ENCODE measurements around the gene CATSPER3.

The CATSPER3 gene

DNA sequence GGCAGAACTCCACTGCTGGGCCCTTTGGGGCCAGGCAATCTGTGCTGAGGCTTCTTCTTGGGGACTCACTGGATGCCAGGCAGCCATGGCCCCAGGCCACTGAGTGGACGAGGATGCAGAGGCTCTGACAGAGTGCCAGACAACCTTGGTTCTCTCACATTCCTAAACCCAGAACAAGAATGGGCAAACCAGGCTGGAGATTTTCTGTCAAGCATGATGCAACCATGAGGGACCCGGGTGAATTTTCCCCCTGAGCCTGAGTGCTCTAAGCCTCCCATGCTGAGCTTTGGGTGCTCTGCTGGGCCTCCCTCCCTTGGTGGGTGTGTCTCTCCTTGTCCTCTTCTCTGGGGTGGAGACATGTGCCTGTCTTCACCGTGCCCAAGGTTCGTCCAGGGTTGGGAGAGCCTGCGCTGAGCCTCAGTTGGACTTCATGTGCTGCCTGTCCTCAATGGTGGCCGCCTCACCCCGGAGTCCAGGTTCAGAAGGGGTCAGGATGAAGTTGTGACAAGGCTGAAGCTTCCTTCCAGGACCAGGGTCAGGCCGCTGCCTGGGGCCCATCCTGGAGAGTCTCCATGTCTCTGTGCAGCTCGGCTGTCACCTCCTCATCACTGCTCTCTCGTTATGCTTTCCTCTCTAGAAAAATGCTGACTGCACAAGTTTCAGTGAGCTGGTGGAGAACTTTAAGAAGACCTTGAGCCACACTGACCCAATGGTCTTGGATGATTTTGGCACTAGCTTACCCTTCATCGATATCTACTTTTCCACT lies 42.2 kb downstream of the CATSPER3 start:
- H3K4me3 ChIP-seq (ENCODE audit: low read depth, low read length): no peak overlapping the region
- TF ChIP-seq, protein P1, sequence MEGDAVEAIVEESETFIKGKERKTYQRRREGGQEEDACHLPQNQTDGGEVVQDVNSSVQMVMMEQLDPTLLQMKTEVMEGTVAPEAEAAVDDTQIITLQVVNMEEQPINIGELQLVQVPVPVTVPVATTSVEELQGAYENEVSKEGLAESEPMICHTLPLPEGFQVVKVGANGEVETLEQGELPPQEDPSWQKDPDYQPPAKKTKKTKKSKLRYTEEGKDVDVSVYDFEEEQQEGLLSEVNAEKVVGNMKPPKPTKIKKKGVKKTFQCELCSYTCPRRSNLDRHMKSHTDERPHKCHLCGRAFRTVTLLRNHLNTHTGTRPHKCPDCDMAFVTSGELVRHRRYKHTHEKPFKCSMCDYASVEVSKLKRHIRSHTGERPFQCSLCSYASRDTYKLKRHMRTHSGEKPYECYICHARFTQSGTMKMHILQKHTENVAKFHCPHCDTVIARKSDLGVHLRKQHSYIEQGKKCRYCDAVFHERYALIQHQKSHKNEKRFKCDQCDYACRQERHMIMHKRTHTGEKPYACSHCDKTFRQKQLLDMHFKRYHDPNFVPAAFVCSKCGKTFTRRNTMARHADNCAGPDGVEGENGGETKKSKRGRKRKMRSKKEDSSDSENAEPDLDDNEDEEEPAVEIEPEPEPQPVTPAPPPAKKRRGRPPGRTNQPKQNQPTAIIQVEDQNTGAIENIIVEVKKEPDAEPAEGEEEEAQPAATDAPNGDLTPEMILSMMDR (IDR thresholded peaks at IDR 0.05; ENCODE audit: control insufficient read depth, extremely low read depth, insufficient read depth): no peak
- no peak for DNase-seq (ENCODE audit: low read depth)

DNA sequence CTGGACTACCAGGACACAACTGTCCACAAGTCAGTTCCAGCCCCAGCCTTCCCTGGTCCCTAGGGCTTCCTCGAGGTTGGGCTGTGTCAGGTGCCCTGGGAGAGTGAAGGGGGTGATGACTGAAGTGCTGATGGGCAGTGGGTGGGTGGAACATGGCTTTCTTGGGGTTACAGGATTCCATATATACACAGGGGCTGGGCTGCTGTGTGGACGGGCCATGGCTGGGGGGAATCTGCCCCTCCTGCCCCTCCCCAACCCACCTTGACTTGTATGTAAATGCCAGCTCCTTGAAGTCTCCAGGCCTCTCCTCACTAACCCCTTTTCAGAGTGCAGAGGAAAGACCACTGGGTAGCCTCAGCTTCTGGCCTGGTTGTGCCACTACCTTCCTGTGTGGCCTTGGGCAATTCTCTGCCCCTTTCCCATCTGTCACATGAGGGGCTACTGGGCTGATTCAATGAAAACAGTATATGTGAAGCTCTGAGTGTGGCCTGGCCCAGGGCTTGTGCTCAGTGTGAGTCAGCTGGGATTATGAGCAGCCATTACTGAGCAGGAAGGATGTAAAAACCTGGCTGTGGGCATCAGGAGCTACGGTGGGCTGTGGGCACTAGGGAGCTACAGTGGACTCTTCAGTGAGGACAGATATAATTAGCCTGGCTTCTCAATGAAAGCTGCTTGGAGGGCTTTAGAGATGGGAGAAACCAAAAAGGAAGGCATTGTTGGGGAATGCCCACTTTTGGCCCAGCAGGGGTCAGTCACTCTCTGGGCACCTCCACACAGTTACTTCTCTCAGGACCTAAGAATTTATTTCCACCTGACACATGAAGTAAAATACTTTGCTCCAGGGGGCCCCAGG lies 43.0 kb downstream of the CATSPER3 start:
- no peak for DNase-seq (ENCODE audit: low read depth)
- H3K4me3 ChIP-seq (ENCODE audit: low read depth, low read length): no peak overlapping the region
- TF ChIP-seq, protein P1 (IDR thresholded peaks at IDR 0.05; ENCODE audit: control insufficient read depth, extremely low read depth, insufficient read depth): 0 out of 2 replicates have a peak, but pooled peaks have one; percentile 6

DNA sequence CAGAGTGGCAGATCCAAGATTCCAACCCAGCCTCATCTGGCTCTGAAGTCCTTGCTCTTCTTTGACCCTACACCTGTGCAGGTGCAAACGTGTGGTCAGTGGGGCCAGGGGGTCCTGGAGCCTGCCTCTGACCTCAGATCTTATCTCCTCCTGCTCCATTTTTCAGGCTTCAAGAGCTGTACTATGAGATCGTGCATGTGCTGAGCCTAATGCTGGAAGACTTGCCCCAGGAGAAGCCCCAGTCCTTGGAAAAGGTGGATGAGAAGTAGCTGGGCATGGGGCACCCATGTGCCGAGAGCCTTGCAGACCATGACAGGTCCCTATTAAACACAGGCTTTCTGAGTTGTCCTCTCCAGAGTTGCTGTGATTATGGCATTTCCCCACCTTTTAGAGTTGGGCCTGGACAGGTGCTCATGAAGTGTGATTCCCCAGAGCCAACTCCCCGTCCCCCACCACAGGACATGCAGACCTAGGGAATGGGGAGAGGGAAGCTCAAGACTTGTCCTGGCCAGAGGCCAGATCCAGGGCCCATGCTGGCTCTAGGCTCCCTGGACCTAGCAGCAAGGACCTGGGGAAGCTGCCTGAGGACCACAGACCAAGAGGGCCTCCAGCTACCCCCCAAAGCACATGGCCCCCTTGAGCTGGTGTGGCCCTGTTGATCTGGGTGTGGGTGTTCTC lies 43.8 kb downstream of the CATSPER3 start:
- H3K4me3 ChIP-seq (ENCODE audit: low read depth, low read length): no peak overlapping the region
- DNase-seq (ENCODE audit: low read depth): no peak
- TF ChIP-seq, protein P1 (IDR thresholded peaks at IDR 0.05; ENCODE audit: control insufficient read depth, extremely low read depth, insufficient read depth): no peak

DNA sequence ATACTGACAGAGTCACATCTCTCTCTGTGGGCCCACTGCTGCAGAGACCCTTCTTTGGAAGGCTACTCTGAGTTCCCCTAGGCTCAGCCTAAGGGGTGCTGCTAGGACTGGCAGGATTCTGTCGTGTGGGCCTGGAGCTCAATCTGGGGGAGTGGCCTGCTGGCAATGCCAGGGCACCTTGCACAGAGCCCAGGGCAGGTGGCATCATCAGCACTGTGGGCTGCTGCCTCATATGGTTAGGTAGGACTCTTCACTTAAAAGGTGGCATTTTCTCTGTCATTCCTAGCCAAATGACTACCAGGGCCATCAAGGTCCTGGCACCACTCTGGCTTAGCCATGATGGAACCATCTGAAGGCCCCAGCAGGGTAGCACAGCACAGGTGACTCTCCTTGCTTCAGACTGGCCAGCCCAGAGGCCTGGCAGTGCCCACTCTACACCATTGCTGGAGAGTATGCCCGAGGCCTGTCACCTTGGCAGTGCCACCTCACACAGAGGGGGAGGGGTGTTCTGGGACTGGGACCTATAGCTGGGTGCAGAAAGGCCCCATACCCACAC lies 44.4 kb downstream of the CATSPER3 start:
- TF ChIP-seq, protein P1 (IDR thresholded peaks at IDR 0.05; ENCODE audit: control insufficient read depth, extremely low read depth, insufficient read depth): no peak
- no peak for DNase-seq (ENCODE audit: low read depth)

DNA sequence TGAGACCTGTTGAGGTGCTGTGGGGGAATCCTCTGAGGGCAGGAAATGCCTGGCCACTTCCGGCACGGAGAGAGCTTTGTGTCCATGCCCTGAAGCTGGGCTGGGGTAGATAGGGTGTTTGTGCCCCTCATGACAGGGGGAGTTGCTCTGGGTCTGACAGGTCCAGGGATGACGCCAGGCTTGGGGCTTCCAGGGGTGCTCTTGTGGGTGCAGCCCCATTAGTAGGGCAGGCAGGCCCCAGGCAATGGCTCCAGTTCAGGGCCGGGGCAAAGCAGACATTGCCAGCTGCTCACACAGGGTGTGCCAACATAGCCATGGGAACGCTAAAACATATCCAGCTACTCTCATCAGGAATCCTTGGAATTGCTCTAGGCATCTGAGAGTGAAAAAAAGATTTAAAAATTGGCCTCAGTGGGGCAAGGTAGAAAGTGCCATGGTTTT lies 45.3 kb downstream of the CATSPER3 start:
- TF ChIP-seq, protein P1 (IDR thresholded peaks at IDR 0.05; ENCODE audit: control insufficient read depth, extremely low read depth, insufficient read depth): no peak
- no peak overlapping the region for H3K4me3 ChIP-seq (ENCODE audit: low read depth, low read length)
- DNase-seq (ENCODE audit: low read depth): no peak

More for the DNA sequence above, 44.4 kb downstream of the CATSPER3 start:
- H3K4me3 ChIP-seq (ENCODE audit: low read depth, low read length): no peak overlapping the region

DNA sequence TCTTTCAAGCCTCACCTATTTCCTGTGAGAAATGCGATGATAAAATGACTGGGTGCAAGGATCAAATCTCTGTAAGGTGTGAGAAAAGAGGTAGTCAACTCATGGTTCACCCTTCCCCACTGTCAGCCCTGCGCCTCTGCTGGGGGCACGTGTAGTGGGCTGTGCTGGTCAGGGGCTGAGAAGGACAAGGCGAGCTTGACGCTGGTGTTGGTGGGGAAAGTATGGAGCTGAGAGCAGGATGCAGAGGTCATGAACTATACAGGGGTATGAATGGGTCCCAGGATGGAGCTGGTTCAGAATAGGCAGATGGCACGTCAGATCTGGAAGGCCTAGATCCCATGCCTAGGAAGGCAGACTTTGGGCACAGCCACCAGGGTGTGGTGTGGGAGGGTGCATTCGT lies 45.7 kb downstream of the CATSPER3 start:
- TF ChIP-seq, protein P1 (IDR thresholded peaks at IDR 0.05; ENCODE audit: control insufficient read depth, extremely low read depth, insufficient read depth): no peak
- no peak for DNase-seq (ENCODE audit: low read depth)

More for the DNA sequence above, 45.7 kb downstream of the CATSPER3 start:
- no peak overlapping the region for H3K4me3 ChIP-seq (ENCODE audit: low read depth, low read length)
